Fibroblast of mammary gland (primary cell): ENCODE measurements around the gene PCDHGB6.
A peak's percentile ranks its signal among the peaks of the same experiment; 100 is the strongest.
"Not testable (repeated sequence)": the region's sequence is repeated elsewhere in the genome, so short reads cannot be mapped to it uniquely, and the experiment has no call there.

Source experiments
- DNase-seq: peaks from one replicate; pipeline ENCODE4 v3.0.0-alpha.2; 2010; ENCODE audit warnings: low read depth
- H3K4me3 ChIP-seq: 2 replicates; pipeline ENCODE4 v1.5.1; 2011; ENCODE audit warnings: low read depth, mild to moderate bottlenecking, low read length, moderate library complexity; ENCODE audit not compliant: control insufficient read depth
- TF ChIP-seq, protein P1 (sequence below): conservative IDR thresholded peaks from 2 replicates; pipeline ENCODE4 v1.5.1; 2011; ENCODE audit warnings: low read depth, low read length, inconsistent platforms; ENCODE audit not compliant: control insufficient read depth, insufficient read depth

The PCDHGB6 gene

DNA sequence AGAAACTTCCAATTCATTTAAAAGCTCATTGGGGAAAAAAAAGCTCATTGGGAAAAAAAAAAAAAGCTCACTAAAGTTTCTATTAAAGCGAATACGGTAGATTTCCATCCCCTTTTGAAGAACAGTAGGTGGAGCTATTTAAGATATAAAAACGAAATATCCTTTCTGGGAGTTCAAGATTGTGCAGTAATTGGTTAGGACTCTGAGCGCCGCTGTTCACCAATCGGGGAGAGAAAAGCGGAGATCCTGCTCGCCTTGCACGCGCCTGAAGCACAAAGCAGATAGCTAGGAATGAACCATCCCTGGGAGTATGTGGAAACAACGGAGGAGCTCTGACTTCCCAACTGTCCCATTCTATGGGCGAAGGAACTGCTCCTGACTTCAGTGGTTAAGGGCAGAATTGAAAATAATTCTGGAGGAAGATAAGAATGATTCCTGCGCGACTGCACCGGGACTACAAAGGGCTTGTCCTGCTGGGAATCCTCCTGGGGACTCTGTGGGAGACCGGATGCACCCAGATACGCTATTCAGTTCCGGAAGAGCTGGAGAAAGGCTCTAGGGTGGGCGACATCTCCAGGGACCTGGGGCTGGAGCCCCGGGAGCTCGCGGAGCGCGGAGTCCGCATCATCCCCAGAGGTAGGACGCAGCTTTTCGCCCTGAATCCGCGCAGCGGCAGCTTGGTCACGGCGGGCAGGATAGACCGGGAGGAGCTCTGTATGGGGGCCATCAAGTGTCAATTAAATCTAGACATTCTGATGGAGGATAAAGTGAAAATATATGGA is 22.7 kb downstream of the PCDHGB6 start, which contains the start of gene PCDHGA12:
TSS of gene PCDHGA12 (plus strand) at position 176 of the 782 bp plus-strand sequence. CDS start at position 429, 253 bp downstream.
- DNase-seq = peak; percentile 96
- H3K4me3 ChIP-seq = peak within 1 kb of the TSS; percentile 57
- TF ChIP-seq, protein P1, sequence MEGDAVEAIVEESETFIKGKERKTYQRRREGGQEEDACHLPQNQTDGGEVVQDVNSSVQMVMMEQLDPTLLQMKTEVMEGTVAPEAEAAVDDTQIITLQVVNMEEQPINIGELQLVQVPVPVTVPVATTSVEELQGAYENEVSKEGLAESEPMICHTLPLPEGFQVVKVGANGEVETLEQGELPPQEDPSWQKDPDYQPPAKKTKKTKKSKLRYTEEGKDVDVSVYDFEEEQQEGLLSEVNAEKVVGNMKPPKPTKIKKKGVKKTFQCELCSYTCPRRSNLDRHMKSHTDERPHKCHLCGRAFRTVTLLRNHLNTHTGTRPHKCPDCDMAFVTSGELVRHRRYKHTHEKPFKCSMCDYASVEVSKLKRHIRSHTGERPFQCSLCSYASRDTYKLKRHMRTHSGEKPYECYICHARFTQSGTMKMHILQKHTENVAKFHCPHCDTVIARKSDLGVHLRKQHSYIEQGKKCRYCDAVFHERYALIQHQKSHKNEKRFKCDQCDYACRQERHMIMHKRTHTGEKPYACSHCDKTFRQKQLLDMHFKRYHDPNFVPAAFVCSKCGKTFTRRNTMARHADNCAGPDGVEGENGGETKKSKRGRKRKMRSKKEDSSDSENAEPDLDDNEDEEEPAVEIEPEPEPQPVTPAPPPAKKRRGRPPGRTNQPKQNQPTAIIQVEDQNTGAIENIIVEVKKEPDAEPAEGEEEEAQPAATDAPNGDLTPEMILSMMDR = peak; percentile 81

DNA sequence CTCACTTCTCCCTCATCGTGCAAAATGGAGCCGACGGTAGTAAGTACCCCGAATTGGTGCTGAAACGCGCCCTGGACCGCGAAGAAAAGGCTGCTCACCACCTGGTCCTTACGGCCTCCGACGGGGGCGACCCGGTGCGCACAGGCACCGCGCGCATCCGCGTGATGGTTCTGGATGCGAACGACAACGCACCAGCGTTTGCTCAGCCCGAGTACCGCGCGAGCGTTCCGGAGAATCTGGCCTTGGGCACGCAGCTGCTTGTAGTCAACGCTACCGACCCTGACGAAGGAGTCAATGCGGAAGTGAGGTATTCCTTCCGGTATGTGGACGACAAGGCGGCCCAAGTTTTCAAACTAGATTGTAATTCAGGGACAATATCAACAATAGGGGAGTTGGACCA is 23.5 kb downstream of the PCDHGB6 start:
- TF ChIP-seq, protein P1 = no peak
- DNase-seq = peak; percentile 52
- peak overlapping the region; percentile 57 for H3K4me3 ChIP-seq

DNA sequence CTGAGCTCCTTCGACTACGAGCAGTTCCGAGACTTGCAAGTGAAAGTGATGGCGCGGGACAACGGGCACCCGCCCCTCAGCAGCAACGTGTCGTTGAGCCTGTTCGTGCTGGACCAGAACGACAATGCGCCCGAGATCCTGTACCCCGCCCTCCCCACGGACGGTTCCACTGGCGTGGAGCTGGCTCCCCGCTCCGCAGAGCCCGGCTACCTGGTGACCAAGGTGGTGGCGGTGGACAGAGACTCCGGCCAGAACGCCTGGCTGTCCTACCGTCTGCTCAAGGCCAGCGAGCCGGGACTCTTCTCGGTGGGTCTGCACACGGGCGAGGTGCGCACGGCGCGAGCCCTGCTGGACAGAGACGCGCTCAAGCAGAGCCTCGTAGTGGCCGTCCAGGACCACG is 24.5 kb downstream of the PCDHGB6 start:
- H3K4me3 ChIP-seq = not testable (repeated sequence)

DNA sequence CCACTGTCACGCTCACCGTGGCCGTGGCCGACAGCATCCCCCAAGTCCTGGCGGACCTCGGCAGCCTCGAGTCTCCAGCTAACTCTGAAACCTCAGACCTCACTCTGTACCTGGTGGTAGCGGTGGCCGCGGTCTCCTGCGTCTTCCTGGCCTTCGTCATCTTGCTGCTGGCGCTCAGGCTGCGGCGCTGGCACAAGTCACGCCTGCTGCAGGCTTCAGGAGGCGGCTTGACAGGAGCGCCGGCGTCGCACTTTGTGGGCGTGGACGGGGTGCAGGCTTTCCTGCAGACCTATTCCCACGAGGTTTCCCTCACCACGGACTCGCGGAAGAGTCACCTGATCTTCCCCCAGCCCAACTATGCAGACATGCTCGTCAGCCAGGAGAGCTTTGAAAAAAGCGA is 24.9 kb downstream of the PCDHGB6 start:
- not testable (repeated sequence) for DNase-seq, H3K4me3 ChIP-seq

More for the DNA sequence above, 24.5 kb downstream of the PCDHGB6 start:
- DNase-seq = not testable (repeated sequence)

DNA sequence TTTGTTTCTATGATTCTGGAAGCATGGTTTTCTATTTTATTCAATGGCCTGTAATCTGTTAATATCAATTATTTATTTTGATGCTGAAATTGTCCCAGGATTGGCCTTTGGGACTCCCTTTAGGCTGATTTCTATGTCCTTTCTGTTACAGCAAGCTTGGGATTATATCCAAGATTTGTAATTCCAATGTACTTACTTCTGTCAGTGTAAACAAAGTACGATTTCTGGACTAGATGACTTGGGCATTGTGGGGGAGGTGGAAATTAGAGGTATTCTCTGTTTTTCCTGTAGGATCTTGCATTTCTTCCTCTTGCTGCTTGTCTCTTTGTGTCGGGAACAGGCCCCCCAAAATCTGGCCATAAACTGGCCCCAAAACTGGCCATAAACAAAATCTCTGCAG is 26.2 kb downstream of the PCDHGB6 start:
- TF ChIP-seq, protein P1 = no peak
- peak; percentile 45 for DNase-seq
- H3K4me3 ChIP-seq = no peak overlapping the region

DNA sequence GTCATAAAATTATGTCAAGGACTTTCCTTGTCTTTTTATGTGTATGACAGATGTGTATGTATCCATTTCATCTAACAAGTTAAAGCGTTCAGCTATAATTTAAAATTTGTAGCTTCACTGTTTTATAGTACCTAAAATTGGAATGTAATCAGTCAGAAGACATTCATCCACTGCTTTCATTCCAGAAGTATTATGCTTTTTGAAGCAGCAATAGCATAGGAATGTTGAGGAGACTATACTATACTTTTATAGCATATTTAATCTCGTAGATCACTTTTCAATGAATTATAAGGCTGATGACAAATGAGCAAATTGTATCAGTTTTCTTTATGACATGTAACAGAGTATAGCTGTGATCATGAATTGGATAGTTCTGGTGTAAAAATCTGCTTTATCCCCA is 29.4 kb downstream of the PCDHGB6 start:
- H3K4me3 ChIP-seq = no peak overlapping the region
- TF ChIP-seq, protein P1 = no peak
- no peak for DNase-seq

DNA sequence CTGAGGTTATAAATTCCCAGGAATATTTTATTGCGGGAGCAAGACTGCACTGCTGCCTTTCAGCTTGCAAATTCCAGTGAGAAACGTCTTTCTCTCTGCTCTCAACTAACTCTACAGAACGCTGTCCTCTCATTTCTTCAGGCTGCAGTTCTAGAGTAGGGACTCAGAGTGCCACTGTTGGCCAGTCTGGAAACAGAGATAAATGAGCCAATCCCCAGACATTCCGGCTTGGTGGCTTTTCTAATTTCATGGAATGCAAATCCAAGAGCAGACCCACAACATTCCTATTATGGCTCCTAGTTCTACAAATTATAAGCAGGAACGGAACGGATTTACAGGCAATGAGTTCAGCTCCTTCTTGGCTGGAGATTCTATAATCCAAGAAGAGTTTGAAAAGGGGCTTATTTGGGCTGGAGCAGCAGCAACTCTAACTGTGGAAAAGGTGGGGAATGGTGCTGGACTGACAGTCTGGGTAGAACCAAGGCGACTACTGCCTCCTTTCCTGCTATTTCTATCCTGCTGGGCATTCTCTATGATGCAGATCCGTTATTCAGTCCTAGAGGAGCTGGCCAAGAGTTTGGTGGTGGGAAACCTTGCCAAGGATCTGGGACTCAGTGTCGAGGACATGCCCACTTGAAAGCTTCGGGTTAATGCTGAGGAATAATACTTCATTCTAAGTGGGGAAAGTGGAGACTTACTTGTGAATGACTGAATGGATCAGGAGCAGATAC is 31.8 kb downstream of the PCDHGB6 start:
- TF ChIP-seq, protein P1 = no peak
- H3K4me3 ChIP-seq = no peak overlapping the region
- no peak for DNase-seq
